Esophagus muscularis mucosa (tissue), 4 donors: ENCODE measurements around the gene SLC12A2.

Source experiments
- EP300 ChIP-seq: sonication (generic); formaldehyde crosslinking; IDR thresholded peaks from one replicate; pipeline ENCODE4 v1.6.1; 2017; ENCODE audit warnings: antibody characterized with exemption
- POLR2A ChIP-seq: fragments of 450-650 bp; IDR thresholded peaks from one replicate; pipeline ENCODE4 v1.6.1; 2017; ENCODE audit warnings: antibody characterized with exemption, moderate library complexity, mild to moderate bottlenecking, low read depth
- TF ChIP-seq, protein P1 (sequence below), 3 experiments: fragments of 200-600 bp in 2 of 3; fragments of 450-650 bp in 1 of 3; sonication (generic) in 2 of 3; IDR thresholded peaks; one replicate each; pipeline ENCODE4 v1.5.1; 2017 to 2019; ENCODE audit warnings: antibody characterized with exemption in 3 of 3, mild to moderate bottlenecking in 2 of 3, moderate library complexity in 1 of 3

DNA sequence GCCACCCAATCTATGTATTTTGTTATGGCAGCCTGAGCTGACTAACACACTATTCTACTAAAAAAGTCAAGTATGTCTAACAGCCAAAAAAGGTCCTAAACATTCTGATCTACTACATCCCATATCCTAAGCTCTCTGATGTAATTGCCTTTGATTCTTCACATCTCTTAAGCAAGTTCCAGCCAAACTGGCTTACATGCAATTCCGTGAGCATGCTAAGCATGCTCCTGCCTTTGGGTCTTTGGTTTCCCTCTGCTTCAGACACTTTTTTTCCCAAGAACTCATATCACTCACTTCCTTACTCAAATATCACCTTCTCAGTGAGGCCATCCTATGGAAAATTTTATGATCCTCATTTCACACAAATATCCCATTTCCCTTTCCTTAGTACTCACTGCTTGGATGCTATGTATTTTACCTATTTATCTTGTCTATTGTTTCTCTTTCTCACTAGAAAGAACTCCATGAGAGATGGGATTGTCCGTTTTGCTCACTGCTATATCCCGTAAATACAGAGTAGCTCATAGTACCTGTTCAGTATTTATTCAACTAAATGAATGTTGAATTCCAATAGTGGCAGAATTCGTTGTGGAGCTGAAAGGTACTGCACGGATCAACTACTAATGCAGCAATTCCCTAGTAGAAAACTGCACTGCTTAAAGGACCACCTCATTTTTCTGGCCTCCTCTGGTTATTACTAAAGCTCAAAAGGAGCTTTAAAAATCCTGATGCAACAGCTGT, 2.3 kb upstream of the SLC12A2 start:
- TF ChIP-seq, protein P1, sequence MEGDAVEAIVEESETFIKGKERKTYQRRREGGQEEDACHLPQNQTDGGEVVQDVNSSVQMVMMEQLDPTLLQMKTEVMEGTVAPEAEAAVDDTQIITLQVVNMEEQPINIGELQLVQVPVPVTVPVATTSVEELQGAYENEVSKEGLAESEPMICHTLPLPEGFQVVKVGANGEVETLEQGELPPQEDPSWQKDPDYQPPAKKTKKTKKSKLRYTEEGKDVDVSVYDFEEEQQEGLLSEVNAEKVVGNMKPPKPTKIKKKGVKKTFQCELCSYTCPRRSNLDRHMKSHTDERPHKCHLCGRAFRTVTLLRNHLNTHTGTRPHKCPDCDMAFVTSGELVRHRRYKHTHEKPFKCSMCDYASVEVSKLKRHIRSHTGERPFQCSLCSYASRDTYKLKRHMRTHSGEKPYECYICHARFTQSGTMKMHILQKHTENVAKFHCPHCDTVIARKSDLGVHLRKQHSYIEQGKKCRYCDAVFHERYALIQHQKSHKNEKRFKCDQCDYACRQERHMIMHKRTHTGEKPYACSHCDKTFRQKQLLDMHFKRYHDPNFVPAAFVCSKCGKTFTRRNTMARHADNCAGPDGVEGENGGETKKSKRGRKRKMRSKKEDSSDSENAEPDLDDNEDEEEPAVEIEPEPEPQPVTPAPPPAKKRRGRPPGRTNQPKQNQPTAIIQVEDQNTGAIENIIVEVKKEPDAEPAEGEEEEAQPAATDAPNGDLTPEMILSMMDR (IDR thresholded peaks at IDR 0.05): peak in 2 of 3 experiments; percentile 22 to 47
- TF ChIP-seq EP300 (no peak), POLR2A (no peak)
